Adipose tissue (tissue), 3 donors: ENCODE measurements around the gene KIF2C. TPM values are rescaled to one million over a fixed set of nuclear protein-coding genes. Genes with fewer than 3 reads are reported as not detected.
"Not testable (repeated sequence)": the region's sequence is repeated elsewhere in the genome, so short reads cannot be mapped to it uniquely, and the experiment has no call there.

Experiments used
- H3K27ac ChIP-seq: one replicate; pipeline ENCODE4 v1.5.1; 2013; ENCODE audit warnings: low read depth, low read length
- WGBS, 3 donors: extraction: QIAGEN DNeasy Blood & Tissue Kit; methylation state at CpG; one replicate each; pipeline ENCODE4 v1.1.7; 2013; 5-methylcytosine and 5-hydroxymethylcytosine counted together
- polyA plus RNA-seq, 3 donors: library from polyadenylated mRNA; stranded (reverse); fragments of 200-250 nt; gene quantifications; one replicate each; pipeline ENCODE4 v1.2.3, GENCODE V29; 2013
- donor health status: healthy with polysubstance abuse.
- donor health status: Bipolar disorder and iron deficiency.
- donor health status: healthy.

Gene KIF2C
- polyA plus RNA-seq, 3 donors, result 0.18 to 0.45 (median 0.45) TPM

DNA sequence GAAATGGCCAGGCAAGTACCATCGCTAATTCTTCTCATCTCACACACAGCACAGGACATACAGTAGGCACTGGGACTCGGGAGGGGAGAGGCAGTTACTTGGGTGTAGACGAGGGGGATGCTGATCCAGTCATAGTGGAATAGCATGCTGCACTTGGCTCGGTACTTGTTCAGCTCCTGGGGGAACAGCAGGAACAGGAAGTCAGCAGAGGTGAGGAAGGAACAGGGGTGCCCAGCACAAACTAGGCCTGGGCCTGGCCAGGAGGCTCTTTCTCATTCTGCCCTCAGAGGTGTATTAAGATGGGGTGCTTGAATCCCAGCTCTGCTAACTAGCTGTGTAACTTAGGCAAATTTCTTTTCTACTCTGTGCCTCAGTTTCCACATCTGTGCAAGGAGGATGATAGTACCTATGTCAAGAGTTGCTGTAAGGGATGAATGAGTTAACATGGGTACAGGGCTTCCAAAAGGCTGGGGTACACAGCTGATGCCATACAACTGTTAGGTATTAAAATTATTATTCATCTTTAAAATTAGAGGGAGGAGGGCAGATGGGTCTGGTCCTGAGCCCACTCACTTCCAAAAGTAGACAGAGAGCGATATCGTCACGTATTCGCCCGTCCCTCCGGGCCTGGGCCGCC, 46.0 kb downstream of the KIF2C start:
- WGBS, 3 donors, result 32 to 35% (median 33%) methylated on average over 11 of the region's 11 CpGs
- H3K27ac ChIP-seq, result no peak overlapping the region

GRCh38 chr1:44786138-44786840, 46.7 kb downstream of the KIF2C start:
- WGBS, 3 donors, result 5 to 6% (median 5%) methylated on average over 49 of the region's 49 CpGs

GRCh38 chr1:44786841-44787426, 47.3 kb downstream of the KIF2C start:
- WGBS, 3 donors, result 77 to 88% (median 77%) methylated on average over 8 to 9 of the region's 9 CpGs

More at GRCh38 chr1:44786138-44786840, 46.7 kb downstream of the KIF2C start:
- no peak overlapping the region for H3K27ac ChIP-seq

DNA sequence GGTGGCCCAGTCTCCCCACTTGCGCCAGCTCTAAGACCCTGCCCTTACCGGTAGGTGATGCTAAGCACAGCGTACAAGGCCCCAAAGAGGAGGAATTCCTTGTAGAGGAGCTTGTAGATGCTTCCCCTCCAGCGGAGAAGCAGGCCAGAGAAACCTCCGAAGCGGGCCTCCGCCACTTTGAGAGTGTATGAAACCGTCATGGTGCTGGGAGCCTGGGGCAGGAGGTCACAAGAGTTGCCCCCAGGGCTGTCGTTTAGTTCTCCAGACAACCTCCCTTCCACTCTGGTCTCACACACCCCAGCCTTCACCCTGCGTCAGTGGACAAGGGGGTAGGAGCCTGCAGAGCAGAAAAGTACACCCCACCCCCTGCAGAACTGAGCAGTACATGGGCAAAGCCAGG, 47.9 kb downstream of the KIF2C start:
- no peak overlapping the region for H3K27ac ChIP-seq
- 94% methylated on average over 10 of the region's 10 CpGs for WGBS, 3 donors

More at GRCh38 chr1:44786841-44787426, 47.3 kb downstream of the KIF2C start:
- no peak overlapping the region for H3K27ac ChIP-seq

- no peak within 1 kb of the TSS for H3K27ac ChIP-seq
- WGBS, 3 donors, result 83 to 86% (median 84%) methylated on average over 9 of the region's 9 CpGs
Observed at GRCh38 chr1:44788120-44788860, 48.7 kb downstream of the KIF2C start, which contains the start of gene BEST4. BEST4 (minus strand) TSS chr1:44788170; CDS start chr1:44787705, 465 bp downstream.

GRCh38 chr1:44790968-44791801, 51.5 kb downstream of the KIF2C start:
- 50 to 70% (median 69%) methylated on average over 7 of the region's 7 CpGs for WGBS, 3 donors

GRCh38 chr1:44792736-44793502, 53.3 kb downstream of the KIF2C start:
- WGBS, 3 donors, result 87 to 92% (median 88%) methylated on average over 9 of the region's 9 CpGs
- H3K27ac ChIP-seq, result no peak overlapping the region

More at GRCh38 chr1:44790968-44791801, 51.5 kb downstream of the KIF2C start:
- H3K27ac ChIP-seq, result no peak overlapping the region

GRCh38 chr1:44797886-44798285, 58.2 kb downstream of the KIF2C start:
- WGBS, 3 donors, result 81 to 91% (median 83%) methylated on average over 7 to 8 of the region's 8 CpGs
- H3K27ac ChIP-seq, result not testable (repeated sequence)

DNA sequence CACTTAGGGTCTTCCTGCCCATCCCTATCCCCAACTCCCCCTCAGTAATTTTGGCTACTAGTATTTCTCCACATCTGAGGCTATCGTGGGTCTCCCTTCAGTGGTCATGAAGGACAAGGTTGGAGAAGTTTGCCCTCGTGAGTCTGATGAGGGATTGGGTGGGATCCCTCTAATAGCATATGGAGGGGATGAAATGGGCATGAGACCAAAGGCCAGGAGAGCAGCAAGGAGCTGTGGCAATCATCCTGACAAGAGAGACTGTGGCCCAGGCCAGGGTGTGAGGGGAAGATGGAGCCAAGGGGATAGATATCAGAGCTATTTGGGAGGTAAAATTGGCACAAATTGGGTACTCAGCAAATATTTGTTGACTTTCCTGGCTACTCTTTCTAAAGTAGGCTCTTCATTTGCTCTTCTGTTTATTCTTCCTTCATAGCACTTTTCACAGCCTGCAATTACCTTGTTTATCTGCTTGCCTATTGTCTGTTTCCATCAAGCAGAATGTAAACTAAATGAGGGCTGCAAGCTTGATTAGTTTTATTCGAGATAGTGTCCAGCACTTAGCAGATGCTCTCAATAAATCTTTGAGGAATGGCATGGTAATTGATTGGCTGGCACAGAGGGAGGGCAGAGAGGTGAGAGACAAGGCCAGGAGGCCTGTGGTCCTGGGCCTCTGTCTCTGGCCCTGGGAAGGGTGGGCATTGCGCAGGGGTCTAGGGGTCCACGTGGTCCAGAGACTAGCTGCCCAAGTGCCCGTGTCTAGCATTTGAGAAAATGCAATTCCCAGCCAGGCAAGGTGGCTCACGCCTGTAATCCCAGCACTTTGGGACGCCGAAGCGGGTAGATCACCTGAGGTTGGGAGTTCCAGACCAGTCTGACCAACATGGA, 59.1 kb downstream of the KIF2C start:
- WGBS, 3 donors, result 82 to 90% (median 89%) methylated on average over 10 of the region's 10 CpGs
- H3K27ac ChIP-seq, result no peak overlapping the region

DNA sequence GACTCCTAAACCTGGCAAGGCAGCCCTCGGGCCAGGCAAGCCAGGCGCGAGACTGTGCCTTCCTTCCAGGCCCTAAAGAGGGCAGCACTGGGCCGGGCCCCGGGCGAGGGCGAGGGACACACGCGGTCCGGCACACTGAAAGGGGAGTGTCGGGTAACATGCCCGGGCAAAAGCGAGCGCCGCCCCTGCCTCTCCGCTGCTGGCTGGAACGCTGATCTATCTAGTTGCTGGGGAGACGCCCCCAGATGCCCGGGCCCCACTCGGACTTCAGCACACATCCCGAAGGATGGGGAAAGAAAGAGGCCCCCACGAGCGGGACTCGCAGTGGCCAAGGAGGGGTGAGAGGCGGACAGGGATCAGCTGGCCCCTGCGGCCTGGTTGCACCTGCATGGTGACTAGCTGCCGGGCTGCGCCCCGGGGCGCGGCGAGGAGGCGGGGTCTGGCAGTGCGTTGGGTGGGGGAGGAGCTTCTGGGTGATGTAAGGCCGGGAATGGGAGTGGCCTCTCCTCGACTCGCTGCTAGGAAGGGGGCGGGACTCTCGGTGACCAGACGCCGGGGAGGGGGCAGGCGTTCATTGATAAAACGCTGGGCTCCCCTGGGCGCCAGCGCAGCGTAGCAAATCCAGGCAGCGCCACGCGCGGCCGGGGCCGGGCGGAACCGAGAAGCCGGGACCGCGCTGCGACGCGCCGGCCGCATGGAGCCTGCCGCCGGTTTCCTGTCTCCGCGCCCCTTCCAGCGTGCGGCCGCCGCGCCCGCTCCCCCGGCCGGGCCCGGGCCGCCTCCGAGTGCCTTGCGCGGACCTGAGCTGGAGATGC, 60.3 kb downstream of the KIF2C start, which contains the start of gene PLK3:
PLK3 (plus strand) TSS at position 608 of the 815 bp plus-strand sequence; CDS start at position 695, 87 bp downstream.
- 0 to 1% (median 0%) methylated on average over 26 to 79 of the region's 79 CpGs for WGBS, 3 donors
- peak within 1 kb of the TSS; percentile 87 for H3K27ac ChIP-seq

- 43 to 79% (median 47%) methylated on average over 13 of the region's 13 CpGs for WGBS, 3 donors
- no peak overlapping the region for H3K27ac ChIP-seq
Observed at GRCh38 chr1:44801491-44802305, 62.1 kb downstream of the KIF2C start.

DNA sequence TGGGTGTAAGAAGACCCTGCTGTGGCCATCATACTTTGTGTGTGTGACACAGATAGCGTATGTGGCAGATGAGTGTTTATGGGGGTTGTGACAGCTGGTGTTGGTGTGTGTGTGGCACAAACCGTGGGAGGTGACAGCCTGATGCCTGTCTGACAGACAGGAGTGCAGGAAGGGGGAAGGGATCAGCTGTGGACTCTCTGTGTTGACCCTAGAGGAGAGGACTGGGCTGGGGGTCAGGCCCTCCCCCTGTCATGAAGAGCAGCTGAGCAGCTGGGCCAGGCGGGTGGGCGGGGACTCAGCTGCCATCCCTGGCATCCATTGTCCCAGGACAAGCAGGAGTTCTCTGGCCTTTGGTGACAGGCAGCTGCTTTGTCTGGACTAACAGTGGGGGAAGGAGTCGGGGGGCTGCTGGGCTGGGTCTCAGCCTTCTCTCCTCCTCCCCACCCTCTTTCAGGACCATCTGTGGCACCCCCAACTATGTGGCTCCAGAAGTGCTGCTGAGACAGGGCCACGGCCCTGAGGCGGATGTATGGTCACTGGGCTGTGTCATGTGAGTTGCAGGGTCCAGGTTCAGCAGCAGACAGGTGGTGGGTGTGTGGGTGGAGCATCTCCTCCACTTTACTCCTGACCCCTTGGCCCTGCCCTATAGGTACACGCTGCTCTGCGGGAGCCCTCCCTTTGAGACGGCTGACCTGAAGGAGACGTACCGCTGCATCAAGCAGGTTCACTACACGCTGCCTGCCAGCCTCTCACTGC, 62.8 kb downstream of the KIF2C start:
- 80 to 92% (median 89%) methylated on average over 11 to 13 of the region's 13 CpGs for WGBS, 3 donors

DNA sequence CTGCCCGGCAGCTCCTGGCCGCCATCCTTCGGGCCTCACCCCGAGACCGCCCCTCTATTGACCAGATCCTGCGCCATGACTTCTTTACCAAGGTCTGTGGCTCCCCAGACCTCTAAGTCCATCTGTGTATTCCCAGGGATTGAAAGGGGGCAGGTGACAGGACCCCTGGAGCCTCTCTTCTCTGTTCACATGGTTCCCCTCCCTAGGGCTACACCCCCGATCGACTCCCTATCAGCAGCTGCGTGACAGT, 63.4 kb downstream of the KIF2C start:
- WGBS, 3 donors, result 89 to 93% (median 89%) methylated on average over 9 of the region's 9 CpGs
- H3K27ac ChIP-seq, result no peak overlapping the region

More for the DNA sequence above, 62.8 kb downstream of the KIF2C start:
- no peak overlapping the region for H3K27ac ChIP-seq
